ENCODE data around the gene LY6G5B.

The LY6G5B gene, protein sequence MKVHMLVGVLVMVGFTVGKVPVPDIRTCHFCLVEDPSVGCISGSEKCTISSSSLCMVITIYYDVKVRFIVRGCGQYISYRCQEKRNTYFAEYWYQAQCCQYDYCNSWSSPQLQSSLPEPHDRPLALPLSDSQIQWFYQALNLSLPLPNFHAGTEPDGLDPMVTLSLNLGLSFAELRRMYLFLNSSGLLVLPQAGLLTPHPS

GRCh38 chr6:31669676-31670075 is at the start of gene LY6G5B:
LY6G5B (plus strand) TSS chr6:31669976; CDS start chr6:31670951, 975 bp downstream.
- no peak for DNase-seq

- DNase-seq = peak; percentile 84
Measured at GRCh38 chr6:31620586-31621319, 49.0 kb upstream of the LY6G5B start, which contains the start of gene PRRC2A. PRRC2A (plus strand) TSS chr6:31620715; CDS start chr6:31622790, 2,075 bp downstream.

GRCh38 chr6:31621320-31621939 is 48.3 kb upstream of the LY6G5B start:
- no peak for DNase-seq

- no peak for DNase-seq
Measured at GRCh38 chr6:31621991-31622390, 47.8 kb upstream of the LY6G5B start.

GRCh38 chr6:31622684-31623091 is 47.1 kb upstream of the LY6G5B start:
- DNase-seq = no peak

- DNase-seq = no peak
Measured at GRCh38 chr6:31624070-31624469, 45.7 kb upstream of the LY6G5B start.

DNA sequence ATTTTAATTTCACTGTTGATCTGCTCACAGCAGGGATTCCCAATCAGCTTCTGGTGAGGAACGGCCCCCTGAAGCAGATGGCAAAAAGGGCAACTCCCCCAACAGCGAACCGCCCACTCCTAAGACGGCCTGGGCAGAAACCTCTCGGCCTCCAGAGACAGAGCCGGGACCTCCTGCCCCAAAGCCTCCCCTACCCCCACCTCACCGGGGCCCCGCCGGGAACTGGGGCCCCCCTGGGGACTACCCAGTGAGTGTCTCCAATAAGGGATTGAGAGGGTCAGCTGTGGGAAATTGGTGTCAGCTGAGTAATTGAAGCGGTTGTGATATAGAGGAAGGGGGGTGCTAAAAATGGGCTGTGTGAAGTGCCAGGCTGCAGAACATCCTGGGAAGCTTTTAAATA is 42.8 kb upstream of the LY6G5B start:
- no peak for DNase-seq

DNA sequence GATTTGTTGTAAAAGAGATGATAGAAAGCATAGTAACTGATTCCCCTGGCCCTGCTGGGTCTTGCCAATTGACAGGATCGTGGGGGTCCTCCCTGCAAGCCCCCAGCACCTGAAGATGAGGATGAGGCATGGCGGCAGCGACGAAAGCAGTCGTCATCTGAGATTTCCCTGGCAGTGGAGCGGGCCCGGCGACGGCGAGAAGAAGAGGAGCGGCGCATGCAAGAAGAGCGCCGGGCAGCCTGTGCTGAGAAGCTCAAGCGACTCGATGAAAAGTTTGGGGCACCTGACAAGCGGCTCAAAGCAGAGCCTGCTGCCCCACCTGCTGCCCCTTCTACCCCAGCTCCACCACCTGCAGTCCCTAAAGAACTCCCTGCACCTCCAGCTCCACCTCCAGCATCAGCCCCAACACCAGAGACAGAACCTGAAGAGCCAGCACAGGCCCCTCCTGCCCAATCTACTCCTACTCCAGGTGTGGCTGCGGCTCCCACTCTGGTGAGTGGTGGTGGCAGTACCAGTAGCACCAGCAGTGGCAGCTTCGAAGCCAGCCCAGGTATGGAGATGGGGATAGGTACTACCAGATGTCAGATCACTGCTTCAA is 42.0 kb upstream of the LY6G5B start:
- no peak for DNase-seq

DNA sequence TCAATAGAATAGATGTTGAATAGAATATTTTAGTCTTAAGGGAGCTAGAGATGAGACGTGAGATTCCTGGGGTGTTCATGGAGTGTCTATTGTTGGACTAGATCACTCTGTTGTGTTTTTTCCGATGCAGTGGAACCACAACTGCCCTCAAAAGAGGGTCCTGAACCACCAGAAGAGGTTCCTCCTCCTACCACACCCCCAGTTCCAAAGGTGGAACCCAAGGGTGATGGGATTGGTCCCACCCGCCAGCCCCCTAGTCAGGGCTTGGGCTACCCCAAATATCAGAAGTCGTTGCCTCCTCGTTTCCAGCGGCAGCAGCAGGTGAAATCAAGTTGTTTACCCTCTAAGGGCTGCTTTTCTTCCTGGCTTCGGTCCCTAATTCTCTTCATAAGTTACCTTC is 40.8 kb upstream of the LY6G5B start:
- no peak for DNase-seq

DNA sequence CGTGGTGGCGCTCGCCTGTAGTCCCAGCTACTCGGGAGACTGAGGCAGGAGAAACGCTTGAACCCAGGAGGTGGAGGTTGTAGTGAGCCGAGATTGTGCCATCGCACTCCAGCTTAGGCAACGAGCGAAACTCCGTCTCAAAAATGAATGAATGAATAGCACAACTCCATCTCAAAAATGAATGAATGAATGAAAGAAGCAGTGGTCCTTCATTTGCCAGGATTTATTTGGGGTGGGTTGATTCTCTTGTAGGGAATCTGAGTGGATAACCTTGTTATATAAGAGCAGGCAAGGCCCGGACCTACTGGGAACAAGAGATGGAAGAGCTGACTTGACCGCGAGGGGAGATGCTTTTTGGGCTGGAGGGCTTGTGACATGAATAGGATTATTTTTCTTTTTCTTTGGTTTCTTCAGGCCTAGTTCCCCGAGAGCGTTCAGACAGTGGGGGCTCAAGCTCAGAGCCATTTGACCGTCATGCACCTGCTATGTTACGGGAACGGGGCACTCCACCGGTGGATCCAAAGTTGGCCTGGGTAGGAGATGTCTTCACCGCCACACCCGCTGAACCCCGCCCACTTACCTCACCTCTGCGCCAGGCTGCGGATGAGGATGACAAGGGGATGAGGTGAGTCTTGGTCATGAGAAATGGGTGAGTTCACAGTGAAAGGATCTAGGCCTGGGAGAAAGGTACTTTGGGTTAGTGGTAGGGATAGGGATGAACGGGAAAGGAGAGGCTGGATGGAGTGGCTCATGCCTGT is 39.4 kb upstream of the LY6G5B start:
- no peak for DNase-seq

DNA sequence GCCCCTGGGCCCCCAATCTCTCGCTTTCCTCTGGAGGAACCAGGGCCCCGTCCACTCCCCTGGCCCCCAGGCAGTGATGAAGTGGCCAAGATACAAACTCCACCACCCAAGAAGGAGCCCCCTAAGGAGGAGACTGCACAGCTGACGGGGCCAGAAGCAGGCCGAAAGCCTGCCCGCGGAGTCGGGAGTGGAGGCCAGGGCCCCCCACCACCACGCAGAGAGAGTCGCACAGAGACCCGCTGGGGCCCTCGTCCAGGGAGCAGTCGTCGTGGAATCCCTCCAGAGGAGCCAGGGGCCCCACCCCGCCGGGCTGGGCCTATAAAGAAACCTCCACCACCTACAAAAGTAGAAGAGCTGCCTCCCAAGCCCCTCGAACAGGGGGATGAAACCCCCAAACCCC is 38.6 kb upstream of the LY6G5B start:
- no peak for DNase-seq

DNA sequence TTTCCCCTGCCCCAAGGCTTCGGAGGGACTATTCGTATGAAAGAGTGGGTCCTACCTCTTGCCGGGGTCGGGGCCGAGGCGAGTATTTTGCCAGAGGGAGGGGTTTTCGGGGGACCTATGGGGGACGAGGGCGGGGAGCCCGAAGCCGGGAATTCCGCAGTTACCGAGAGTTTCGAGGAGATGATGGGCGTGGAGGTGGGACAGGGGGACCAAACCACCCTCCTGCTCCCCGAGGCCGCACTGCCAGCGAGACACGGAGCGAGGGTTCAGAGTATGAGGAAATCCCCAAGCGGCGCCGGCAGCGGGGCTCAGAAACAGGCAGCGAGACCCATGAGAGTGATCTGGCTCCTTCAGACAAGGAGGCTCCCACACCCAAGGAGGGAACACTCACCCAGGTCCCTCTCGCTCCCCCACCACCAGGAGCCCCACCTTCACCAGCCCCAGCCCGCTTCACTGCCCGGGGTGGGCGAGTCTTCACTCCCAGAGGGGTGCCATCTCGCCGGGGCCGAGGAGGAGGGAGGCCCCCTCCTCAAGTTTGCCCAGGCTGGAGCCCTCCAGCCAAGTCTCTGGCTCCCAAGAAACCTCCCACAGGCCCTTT is 38.0 kb upstream of the LY6G5B start:
- DNase-seq = no peak

DNA sequence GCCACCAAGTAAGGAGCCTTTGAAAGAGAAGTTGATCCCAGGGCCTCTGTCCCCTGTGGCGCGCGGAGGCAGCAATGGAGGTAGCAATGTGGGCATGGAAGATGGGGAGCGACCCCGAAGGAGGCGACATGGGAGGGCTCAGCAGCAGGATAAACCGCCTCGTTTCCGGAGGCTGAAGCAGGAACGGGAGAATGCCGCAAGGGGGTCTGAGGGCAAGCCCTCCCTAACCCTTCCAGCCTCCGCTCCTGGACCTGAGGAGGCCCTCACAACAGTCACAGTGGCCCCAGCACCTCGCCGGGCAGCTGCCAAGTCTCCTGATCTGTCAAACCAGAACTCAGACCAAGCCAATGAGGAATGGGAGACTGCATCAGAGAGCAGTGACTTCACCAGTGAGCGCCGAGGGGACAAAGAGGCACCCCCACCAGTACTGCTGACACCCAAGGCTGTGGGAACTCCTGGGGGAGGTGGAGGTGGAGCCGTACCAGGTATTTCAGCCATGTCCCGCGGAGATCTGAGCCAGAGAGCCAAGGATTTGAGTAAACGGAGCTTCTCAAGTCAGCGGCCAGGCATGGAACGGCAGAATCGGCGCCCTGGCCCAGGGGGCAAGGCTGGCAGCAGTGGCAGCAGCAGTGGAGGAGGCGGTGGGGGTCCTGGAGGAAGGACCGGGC is 37.4 kb upstream of the LY6G5B start:
- DNase-seq = no peak

GRCh38 chr6:31633447-31633846 is 36.3 kb upstream of the LY6G5B start:
- no peak for DNase-seq

DNA sequence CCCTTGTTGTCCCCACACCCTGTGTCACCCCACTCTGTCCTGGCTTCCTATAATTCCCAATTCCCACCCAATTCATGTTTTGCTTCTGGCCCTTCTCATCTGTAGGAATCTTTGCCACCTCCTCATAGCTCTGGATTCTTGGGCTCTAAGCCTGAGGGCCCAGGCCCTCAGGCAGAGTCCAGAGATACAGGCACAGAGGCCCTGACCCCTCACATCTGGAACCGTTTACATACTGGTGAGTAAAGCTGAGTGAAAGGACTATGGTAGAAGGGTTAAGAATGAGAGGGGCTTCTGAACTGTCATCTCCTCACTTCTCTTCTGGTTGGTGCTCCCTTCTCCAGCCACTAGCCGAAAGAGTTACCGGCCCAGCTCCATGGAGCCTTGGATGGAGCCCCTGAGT is 35.6 kb upstream of the LY6G5B start:
- no peak for DNase-seq

- no peak for DNase-seq
Measured at GRCh38 chr6:31634969-31635575, 34.7 kb upstream of the LY6G5B start.

DNA sequence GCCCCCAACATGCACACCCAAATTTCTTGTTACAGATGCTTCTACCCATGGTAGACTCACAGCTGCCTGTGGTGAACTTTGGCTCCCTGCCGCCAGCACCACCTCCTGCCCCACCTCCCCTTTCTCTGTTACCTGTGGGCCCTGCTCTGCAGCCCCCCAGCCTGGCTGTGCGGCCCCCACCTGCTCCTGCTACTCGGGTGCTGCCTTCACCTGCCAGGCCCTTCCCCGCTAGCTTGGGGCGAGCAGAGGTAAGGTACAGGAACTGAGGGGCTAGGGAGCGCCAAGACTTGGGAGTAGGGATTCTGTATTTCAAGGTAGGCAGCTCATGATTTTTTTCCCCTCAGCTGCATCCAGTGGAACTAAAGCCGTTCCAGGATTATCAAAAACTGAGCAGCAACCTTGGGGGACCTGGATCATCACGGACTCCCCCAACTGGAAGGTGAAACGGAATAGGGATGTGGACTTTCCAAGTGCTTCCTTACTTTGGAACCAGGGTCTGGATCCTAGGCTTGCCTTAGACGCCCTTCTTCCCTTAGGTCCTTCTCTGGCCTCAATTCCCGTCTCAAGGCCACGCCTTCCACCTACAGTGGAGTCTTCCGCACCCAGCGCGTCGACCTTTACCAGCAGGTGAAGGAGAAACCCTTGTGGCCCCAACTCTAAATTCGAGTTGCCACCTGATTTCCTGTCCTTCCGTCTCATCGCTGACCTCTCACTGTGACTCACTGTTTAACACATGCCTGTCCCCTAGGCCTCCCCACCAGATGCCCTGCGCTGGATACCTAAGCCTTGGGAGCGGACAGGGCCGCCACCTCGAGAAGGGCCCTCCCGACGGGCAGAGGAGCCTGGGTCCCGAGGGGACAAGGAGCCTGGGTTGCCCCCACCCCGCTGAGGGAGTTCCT is 32.8 kb upstream of the LY6G5B start:
- DNase-seq = no peak

DNA sequence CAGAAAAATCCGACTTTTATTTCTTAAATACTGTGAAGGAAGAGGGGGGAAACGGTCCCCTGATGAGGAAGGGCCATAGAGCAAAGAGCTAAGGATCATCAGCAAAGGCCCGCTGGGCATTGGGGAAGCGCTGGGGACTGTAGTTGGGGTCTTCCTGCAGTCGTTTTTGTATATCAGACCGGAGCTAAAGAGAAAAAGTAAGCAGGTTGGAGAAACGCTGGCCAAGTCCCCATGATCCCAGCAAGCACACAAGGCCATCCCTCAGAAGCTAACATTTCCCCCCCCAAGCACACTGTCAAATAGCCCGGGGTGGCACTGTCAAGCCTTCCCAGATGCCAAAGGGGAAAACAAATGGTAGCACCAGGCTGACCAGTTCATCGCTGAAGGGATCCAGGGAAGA is 30.7 kb upstream of the LY6G5B start:
- DNase-seq = no peak

DNA sequence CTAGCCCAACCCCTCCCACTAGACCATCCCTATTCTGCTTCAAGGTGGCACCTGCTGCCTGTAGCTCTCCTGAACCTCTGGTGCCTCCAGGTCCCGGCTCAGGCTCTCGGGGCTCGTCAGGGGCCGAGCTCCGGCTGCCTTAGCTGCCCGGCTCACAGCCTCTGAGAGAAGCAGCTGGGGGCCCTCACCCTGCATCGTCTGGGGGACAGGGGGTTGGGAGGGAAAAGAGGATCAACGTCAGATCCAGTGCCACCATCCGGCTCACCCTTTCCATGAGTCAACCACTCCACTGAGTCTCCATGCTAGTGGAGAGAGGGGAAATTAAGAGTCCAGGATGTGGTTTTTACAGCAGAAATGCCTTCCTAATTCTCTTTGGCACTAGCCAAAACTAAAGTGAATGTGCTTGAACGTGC is 30.3 kb upstream of the LY6G5B start:
- DNase-seq = no peak

- no peak for DNase-seq
Measured at GRCh38 chr6:31640612-31641011, 29.2 kb upstream of the LY6G5B start.
